Fibroblast of skin of scalp (primary cell): ENCODE results near the gene DUSP7. TPM values are rescaled to one million over a fixed set of nuclear protein-coding genes. Genes with fewer than 3 reads are reported as not detected.

Source experiments
- DNase-seq: peaks from one replicate; pipeline ENCODE4 v3.0.0-alpha.2; 2013
- polyA plus RNA-seq, 2 experiments: library from polyadenylated mRNA; unstranded; fragments of 120-200 nt; gene quantifications; one replicate each; pipeline ENCODE4 v1.2.1, GENCODE V29; 2013; ENCODE audit not compliant: insufficient read length in 2 of 2

Gene DUSP7
- polyA plus RNA-seq (2013, experiment 1 of 2; ENCODE audit: insufficient read length), result 26.4 TPM
- 26.0 TPM for polyA plus RNA-seq (2013, experiment 2 of 2; ENCODE audit: insufficient read length)

GRCh38 chr3:52056521-52056967 is at the start of gene DUSP7:
TSS of gene DUSP7 (minus strand) at chr3:52056571. CDS start at chr3:52056366, 205 bp downstream.
- DNase-seq, result peak; percentile 78

GRCh38 chr3:52104684-52105640 is 48.6 kb upstream of the DUSP7 start:
- no peak for DNase-seq

- no peak for DNase-seq
These were observed 46.6 kb upstream of the DUSP7 start for GRCh38 chr3:52102934-52103333.

GRCh38 chr3:52099001-52099401 is 42.6 kb upstream of the DUSP7 start:
- no peak for DNase-seq

GRCh38 chr3:52097851-52098507 is 41.6 kb upstream of the DUSP7 start:
- no peak for DNase-seq

GRCh38 chr3:52095990-52096775 is 39.8 kb upstream of the DUSP7 start:
- DNase-seq, result no peak

GRCh38 chr3:52094571-52095485 is 38.5 kb upstream of the DUSP7 start:
- no peak for DNase-seq

GRCh38 chr3:52093756-52094545 is 37.6 kb upstream of the DUSP7 start:
- DNase-seq, result peak; percentile 89

- DNase-seq, result no peak
These were observed 36.5 kb upstream of the DUSP7 start for GRCh38 chr3:52092891-52093290.

GRCh38 chr3:52092271-52092660 is 35.9 kb upstream of the DUSP7 start:
- no peak for DNase-seq

- DNase-seq, result peak; percentile 66
These were observed 35.4 kb upstream of the DUSP7 start for GRCh38 chr3:52091586-52092270.

GRCh38 chr3:52090933-52091468 is 34.6 kb upstream of the DUSP7 start:
- peak; percentile 17 for DNase-seq

- DNase-seq, result peak; percentile 96
These were observed 34.0 kb upstream of the DUSP7 start for GRCh38 chr3:52090131-52090932.

- no peak for DNase-seq
These were observed 33.3 kb upstream of the DUSP7 start for GRCh38 chr3:52089691-52090090.

GRCh38 chr3:52088445-52089367 is 32.3 kb upstream of the DUSP7 start:
- peak; percentile 20 for DNase-seq

- DNase-seq, result no peak
These were observed 31.4 kb upstream of the DUSP7 start for GRCh38 chr3:52087731-52088130.

GRCh38 chr3:52086976-52087663 is 30.7 kb upstream of the DUSP7 start:
- peak; percentile 63 for DNase-seq
